Left lung (tissue), 10 donors: Measurements from ENCODE around the gene ZNF431. TPM values are rescaled to one million over a fixed set of nuclear protein-coding genes. Genes with fewer than 3 reads are reported as not detected.

ENCODE experiments used
- ATAC-seq: fragments of 200-7000 bp; cut with Tn5 transposase; one replicate; pipeline ENCODE4 v1.9.1; 2020; ENCODE audit warnings: moderate library complexity
- DNase-seq, 4 donors: peaks; one replicate each; pipeline ENCODE4 v3.0.0-alpha.2; 2013 to 2020
- H3K27ac ChIP-seq, 2 donors: fragments of 200-600 bp; sonication (generic) in 1 of 2; one replicate each; pipeline versions ENCODE4 v1.5.0 to v1.8.0; 2020 to 2021
- H3K27me3 ChIP-seq, 2 donors: fragments of 200-600 bp; sonication (generic) in 1 of 2; one replicate each; pipeline versions ENCODE4 v1.5.0 to v1.8.0; 2020 to 2021
- H3K36me3 ChIP-seq, 2 donors: fragments of 200-600 bp; sonication (generic) in 1 of 2; one replicate each; pipeline versions ENCODE4 v1.5.0 to v1.8.0; 2020 to 2021
- H3K4me1 ChIP-seq, 2 donors: fragments of 200-600 bp; one replicate each; pipeline ENCODE4 v1.8.0; 2021
- H3K4me3 ChIP-seq, 2 donors: fragments of 200-600 bp; sonication (generic) in 1 of 2; one replicate each; pipeline versions ENCODE4 v1.5.0 to v1.8.0; 2020 to 2021; ENCODE audit warnings: mild to moderate bottlenecking in 1 of 2
- H3K9me3 ChIP-seq, 2 donors: fragments of 200-600 bp; sonication (generic) in 1 of 2; one replicate each; pipeline versions ENCODE4 v1.5.0 to v1.8.0; 2020 to 2021
- intact Hi-C, 2 donors: fragments of 100-400 bp; cut with DNase I; formaldehyde crosslinking; loops; one replicate each; pipeline versions ENCODE4 v1.11.2 to v1.14.2; 2022
- polyA plus RNA-seq, 6 donors: library from polyadenylated mRNA; unstranded; fragments of 120-200 nt; gene quantifications; one replicate each; pipeline ENCODE4 v1.2.1, GENCODE V29; 2013; ENCODE audit not compliant: insufficient read length in 6 of 6
- total RNA-seq, 2 donors: library from RNA; stranded (reverse); fragmentation: NEBNext Ultra II Directional; extraction: Animal tissue kit (Norgen Biotek cat#: 25700); gene quantifications; one replicate each; pipeline ENCODE4 v1.2.1, GENCODE V29; 2021
- TF ChIP-seq, protein P1 (sequence below), 2 donors: fragments of 200-600 bp; sonication (generic) in 1 of 2; IDR thresholded peaks; one replicate each; pipeline versions ENCODE4 v1.5.0 to v1.8.0; 2021; ENCODE audit warnings: antibody characterized with exemption in 2 of 2
- donor health status: DM: no; HTN: yes; CAD: no.
- donor health status: DM: no; HTN: no; CAD: no.

ZNF431 gene
- total and polyA plus RNA-seq, 8 donors, result 27.3 to 46.3 (median 38.5) TPM

DNA sequence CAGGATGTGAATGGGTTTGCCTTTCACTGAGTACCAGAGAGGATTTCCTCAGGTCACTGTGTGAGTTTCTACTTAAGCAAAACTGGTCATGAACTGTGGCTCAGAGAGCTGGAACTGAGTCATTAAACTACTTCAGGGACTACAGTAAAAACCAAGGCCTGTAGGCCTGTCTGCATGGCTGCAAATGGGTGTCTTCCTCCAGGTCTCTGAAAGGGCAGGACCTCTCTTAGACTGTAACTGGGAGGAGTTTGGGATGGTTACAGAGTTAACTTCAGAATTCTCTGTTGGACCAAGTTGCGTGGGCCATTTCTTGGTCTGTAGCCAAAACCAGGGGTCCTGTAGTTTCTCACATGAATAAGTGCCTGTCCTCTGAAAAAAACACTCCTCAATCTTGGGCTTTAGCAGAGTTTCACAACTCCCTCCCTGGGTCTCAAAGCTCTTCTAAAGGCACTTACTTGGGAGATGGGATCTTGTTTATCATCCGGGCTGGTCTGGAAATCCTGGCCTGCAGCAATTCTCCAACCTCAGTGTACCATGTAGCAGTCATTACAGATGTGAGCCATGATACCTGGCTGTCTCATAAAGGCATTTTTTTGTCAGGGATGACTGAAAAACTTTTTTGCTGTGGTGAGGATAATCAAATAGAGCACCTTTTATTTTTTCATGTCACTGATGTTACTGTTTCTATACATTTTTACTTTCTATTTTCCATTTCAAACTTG is 40.2 kb upstream of the ZNF431 start:
- Histone ChIP-seq H3K27me3 (no peaks in the 10 kb centered on the region), H3K9me3 (peaks cover 0 to 6% of the 10 kb centered on the region in 2 donors), H3K4me3 (no peak overlapping the region), H3K36me3 (peaks cover 0 to 62% of the 10 kb centered on the region in 2 donors), H3K27ac (no peak overlapping the region), H3K4me1 (no peaks in the 10 kb centered on the region)
- ATAC-seq (no peak), DNase-seq (no peak)
- TF ChIP-seq, protein P1, sequence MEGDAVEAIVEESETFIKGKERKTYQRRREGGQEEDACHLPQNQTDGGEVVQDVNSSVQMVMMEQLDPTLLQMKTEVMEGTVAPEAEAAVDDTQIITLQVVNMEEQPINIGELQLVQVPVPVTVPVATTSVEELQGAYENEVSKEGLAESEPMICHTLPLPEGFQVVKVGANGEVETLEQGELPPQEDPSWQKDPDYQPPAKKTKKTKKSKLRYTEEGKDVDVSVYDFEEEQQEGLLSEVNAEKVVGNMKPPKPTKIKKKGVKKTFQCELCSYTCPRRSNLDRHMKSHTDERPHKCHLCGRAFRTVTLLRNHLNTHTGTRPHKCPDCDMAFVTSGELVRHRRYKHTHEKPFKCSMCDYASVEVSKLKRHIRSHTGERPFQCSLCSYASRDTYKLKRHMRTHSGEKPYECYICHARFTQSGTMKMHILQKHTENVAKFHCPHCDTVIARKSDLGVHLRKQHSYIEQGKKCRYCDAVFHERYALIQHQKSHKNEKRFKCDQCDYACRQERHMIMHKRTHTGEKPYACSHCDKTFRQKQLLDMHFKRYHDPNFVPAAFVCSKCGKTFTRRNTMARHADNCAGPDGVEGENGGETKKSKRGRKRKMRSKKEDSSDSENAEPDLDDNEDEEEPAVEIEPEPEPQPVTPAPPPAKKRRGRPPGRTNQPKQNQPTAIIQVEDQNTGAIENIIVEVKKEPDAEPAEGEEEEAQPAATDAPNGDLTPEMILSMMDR (IDR thresholded peaks at IDR 0.05), result no peak
- intact Hi-C loops, result no loop called here

DNA sequence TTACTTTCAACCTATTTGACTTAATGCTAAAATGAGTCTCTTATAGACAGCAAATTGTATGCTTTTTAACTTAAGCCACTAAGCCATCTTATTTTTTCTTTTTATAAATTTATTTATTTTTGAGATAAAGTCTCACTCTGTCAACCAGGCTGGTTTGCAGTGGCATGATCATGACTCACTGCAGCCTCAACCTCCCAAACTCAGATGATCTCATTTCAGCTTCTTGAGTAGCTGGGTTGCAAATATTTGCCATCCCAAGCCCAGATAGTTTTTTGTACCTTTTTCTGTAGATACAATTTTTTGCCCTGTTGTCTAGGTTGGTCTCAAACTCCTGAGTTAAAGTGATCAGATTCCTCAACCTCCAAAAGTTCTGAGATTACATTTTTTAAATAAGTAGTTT is 32.7 kb upstream of the ZNF431 start:
- intact Hi-C loops, result no loop called here
- Histone ChIP-seq H3K36me3 (peaks cover 0 to 39% of the 10 kb centered on the region in 2 donors), H3K27ac (no peak overlapping the region), H3K27me3 (no peaks in the 10 kb centered on the region), H3K9me3 (peaks cover 0 to 26% of the 10 kb centered on the region in 2 donors), H3K4me3 (no peak overlapping the region), H3K4me1 (no peaks in the 10 kb centered on the region)
- DNase-seq (no peak), ATAC-seq (peak; percentile 36)
- TF ChIP-seq, protein P1 (IDR thresholded peaks at IDR 0.05), result no peak

DNA sequence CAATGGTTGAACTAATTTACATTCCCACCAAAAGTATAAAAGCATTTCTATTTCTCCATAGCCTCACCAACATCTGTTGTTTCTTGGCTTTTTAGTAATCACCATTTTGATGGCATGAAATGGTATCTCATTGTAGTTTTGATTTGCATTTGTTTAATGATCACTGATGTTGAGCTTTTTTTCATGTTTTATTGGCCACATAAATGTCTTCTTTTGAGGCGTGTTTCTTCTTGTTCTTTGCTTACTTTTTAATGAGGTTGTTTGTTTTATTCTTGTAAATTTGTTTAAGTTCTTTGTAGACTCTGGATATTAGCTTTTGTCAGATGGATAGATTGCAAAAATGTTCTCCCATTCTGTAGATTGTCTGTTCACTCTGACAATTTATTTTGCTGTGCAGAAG is 31.7 kb upstream of the ZNF431 start:
- Histone ChIP-seq H3K27ac (no peak overlapping the region), H3K4me1 (no peaks in the 10 kb centered on the region), H3K9me3 (peaks cover 0 to 37% of the 10 kb centered on the region in 2 donors), H3K4me3 (no peak overlapping the region), H3K27me3 (no peaks in the 10 kb centered on the region), H3K36me3 (peaks cover 0 to 36% of the 10 kb centered on the region in 2 donors)
- ATAC-seq (no peak), DNase-seq (no peak)
- TF ChIP-seq, protein P1 (IDR thresholded peaks at IDR 0.05), result no peak
- intact Hi-C loops, result no loop called here

DNA sequence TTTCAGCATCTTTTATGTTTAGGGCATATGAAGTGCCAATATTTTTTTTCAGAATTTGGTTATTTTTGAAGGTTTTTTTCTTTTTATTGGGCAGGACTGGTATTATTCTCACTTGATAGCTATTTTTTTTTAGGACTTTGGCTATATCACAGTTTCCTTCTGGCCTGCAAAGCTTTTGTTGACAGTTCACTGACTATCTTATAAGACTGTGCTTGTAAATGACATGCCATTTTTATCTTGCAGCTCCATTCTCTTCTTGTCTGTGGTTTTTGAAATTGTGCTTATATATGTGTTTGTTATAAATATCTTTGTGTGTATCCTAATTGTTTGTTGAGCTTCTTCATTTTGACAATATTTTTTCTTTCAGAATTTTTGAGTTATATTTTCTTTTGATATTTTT is 26.4 kb upstream of the ZNF431 start:
- TF ChIP-seq, protein P1 (IDR thresholded peaks at IDR 0.05), result no peak
- no peaks in the 10 kb centered on the region for H3K4me1 ChIP-seq
- intact Hi-C loops, result no loop called here
- H3K27ac ChIP-seq, result no peak overlapping the region
- H3K36me3 ChIP-seq, result peaks cover 0 to 46% of the 10 kb centered on the region in 2 donors
- H3K4me3 ChIP-seq, result no peak overlapping the region
- ATAC-seq, result no peak
- peaks cover 0 to 64% of the 10 kb centered on the region in 2 donors for H3K9me3 ChIP-seq
- DNase-seq, result no peak
- H3K27me3 ChIP-seq, result no peaks in the 10 kb centered on the region

DNA sequence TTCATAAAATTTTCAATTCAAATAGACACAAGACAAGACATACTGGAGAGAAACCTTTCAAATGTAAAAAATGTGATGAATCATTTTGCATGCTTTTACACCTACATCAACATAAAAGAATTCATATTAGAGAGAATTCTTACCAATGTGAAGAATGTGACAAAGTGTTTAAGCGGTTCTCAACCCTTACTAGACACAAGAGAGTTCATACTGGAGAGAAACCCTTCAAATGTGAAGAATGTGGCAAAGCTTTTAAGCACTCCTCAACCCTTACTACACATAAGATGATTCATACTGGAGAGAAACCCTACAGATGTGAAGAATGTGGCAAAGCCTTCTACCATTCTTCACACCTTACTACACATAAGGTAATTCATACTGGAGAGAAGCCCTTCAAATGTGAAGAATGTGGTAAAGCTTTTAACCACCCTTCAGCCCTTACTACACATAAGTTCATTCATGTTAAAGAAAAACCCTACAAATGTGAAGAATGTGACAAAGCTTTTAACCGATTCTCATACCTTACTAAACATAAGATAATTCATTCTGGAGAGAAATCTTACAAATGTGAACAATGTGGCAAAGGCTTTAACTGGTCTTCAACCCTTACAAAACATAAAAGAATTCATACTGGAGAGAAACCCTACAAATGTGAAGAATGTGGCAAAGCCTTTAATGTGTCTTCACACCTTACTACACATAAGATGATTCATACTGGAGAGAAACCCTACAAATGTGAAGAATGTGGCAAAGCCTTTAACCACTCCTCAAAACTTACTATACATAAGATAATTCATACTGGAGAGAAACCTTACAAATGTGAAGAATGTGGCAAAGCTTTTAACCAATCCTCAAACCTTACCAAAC is 24.6 kb upstream of the ZNF431 start:
- no peak for DNase-seq
- intact Hi-C loops, result no loop called here

More for the DNA sequence above, 24.6 kb upstream of the ZNF431 start:
- ATAC-seq, result peak; percentile 49
- Histone ChIP-seq H3K36me3 (peaks cover 0 to 49% of the 10 kb centered on the region in 2 donors), H3K9me3 (peaks cover 0 to 66% of the 10 kb centered on the region in 2 donors), H3K27ac (no peak overlapping the region), H3K27me3 (no peaks in the 10 kb centered on the region), H3K4me3 (no peak overlapping the region), H3K4me1 (no peaks in the 10 kb centered on the region)
- TF ChIP-seq, protein P1 (IDR thresholded peaks at IDR 0.05), result no peak
